Osteocyte (in vitro differentiated cells): ENCODE data around the gene NUP205. TPM values are rescaled to one million over a fixed set of nuclear protein-coding genes. Genes with fewer than 3 reads are reported as not detected.

Experiments
- DNase-seq: peaks from one replicate; pipeline ENCODE4 v3.0.0; 2021; ENCODE audit warnings: mixed read lengths; ENCODE audit not compliant: unreplicated experiment; ENCODE audit errors: extremely low spot score
- H3K27ac Mint-ChIP-seq: one replicate; pipeline ENCODE4 v1.8.0; 2021; ENCODE audit warnings: mild to moderate bottlenecking, mixed read lengths; ENCODE audit not compliant: unreplicated experiment
- H3K27me3 Mint-ChIP-seq: one replicate; pipeline ENCODE4 v1.8.0; 2021; ENCODE audit warnings: mixed read lengths; ENCODE audit not compliant: unreplicated experiment
- H3K36me3 Mint-ChIP-seq: one replicate; pipeline ENCODE4 v1.8.0; 2021; ENCODE audit warnings: mixed read lengths; ENCODE audit not compliant: unreplicated experiment
- H3K4me1 Mint-ChIP-seq: one replicate; pipeline ENCODE4 v1.8.0; 2021; ENCODE audit warnings: mixed read lengths; ENCODE audit not compliant: unreplicated experiment
- H3K4me3 Mint-ChIP-seq: one replicate; pipeline ENCODE4 v1.8.0; 2021; ENCODE audit warnings: mild to moderate bottlenecking, moderate library complexity, mixed read lengths; ENCODE audit not compliant: unreplicated experiment
- H3K9me3 Mint-ChIP-seq: one replicate; pipeline ENCODE4 v1.8.0; 2021; ENCODE audit warnings: mixed read lengths; ENCODE audit not compliant: unreplicated experiment
- total RNA-seq: library from RNA; stranded (reverse); gene quantifications from 2 replicates; pipeline ENCODE4 v1.2.1, GENCODE V29; 2021
- TF ChIP-seq, protein P1 (sequence below): fragments of 200-600 bp; sonication (generic); IDR thresholded peaks from 2 replicates; pipeline ENCODE4 v1.5.0; 2021; ENCODE audit warnings: antibody characterized with exemption, mild to moderate bottlenecking, moderate library complexity

The NUP205 gene
- total RNA-seq, 1 donor from 2014 or later, result 31.0 TPM

- no peak for DNase-seq
- TF ChIP-seq, protein P1, sequence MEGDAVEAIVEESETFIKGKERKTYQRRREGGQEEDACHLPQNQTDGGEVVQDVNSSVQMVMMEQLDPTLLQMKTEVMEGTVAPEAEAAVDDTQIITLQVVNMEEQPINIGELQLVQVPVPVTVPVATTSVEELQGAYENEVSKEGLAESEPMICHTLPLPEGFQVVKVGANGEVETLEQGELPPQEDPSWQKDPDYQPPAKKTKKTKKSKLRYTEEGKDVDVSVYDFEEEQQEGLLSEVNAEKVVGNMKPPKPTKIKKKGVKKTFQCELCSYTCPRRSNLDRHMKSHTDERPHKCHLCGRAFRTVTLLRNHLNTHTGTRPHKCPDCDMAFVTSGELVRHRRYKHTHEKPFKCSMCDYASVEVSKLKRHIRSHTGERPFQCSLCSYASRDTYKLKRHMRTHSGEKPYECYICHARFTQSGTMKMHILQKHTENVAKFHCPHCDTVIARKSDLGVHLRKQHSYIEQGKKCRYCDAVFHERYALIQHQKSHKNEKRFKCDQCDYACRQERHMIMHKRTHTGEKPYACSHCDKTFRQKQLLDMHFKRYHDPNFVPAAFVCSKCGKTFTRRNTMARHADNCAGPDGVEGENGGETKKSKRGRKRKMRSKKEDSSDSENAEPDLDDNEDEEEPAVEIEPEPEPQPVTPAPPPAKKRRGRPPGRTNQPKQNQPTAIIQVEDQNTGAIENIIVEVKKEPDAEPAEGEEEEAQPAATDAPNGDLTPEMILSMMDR, result no peak
- no peak overlapping the region for H3K27ac Mint-ChIP-seq
- no peaks in the 10 kb centered on the region for H3K9me3 Mint-ChIP-seq
- H3K36me3 Mint-ChIP-seq, result no peaks in the 10 kb centered on the region
- no peaks in the 10 kb centered on the region for H3K4me1 Mint-ChIP-seq
- no peak overlapping the region for H3K4me3 Mint-ChIP-seq
- H3K27me3 Mint-ChIP-seq, result peaks cover 38% of the 10 kb centered on the region
Measured at GRCh38 chr7:135539629-135540028, 18.1 kb upstream of the NUP205 start.

- no peak overlapping the region for H3K4me3 Mint-ChIP-seq
- H3K36me3 Mint-ChIP-seq, result no peaks in the 10 kb centered on the region
- no peaks in the 10 kb centered on the region for H3K9me3 Mint-ChIP-seq
- no peaks in the 10 kb centered on the region for H3K4me1 Mint-ChIP-seq
- H3K27ac Mint-ChIP-seq, result no peak overlapping the region
- no peak for DNase-seq
- TF ChIP-seq, protein P1, result no peak
- H3K27me3 Mint-ChIP-seq, result peaks cover 32% of the 10 kb centered on the region
Measured at GRCh38 chr7:135541029-135541428, 16.7 kb upstream of the NUP205 start.

GRCh38 chr7:135550196-135550595 is 7.5 kb upstream of the NUP205 start:
- no peaks in the 10 kb centered on the region for H3K36me3 Mint-ChIP-seq
- H3K4me3 Mint-ChIP-seq, result no peak overlapping the region
- no peaks in the 10 kb centered on the region for H3K4me1 Mint-ChIP-seq

GRCh38 chr7:135552148-135552547 is 5.6 kb upstream of the NUP205 start:
- TF ChIP-seq, protein P1, result no peak
- no peak overlapping the region for H3K4me3 Mint-ChIP-seq
- DNase-seq, result no peak
- peaks cover 34% of the 10 kb centered on the region for H3K27me3 Mint-ChIP-seq
- no peak overlapping the region for H3K27ac Mint-ChIP-seq
- H3K9me3 Mint-ChIP-seq, result no peaks in the 10 kb centered on the region
- no peaks in the 10 kb centered on the region for H3K36me3 Mint-ChIP-seq
- no peaks in the 10 kb centered on the region for H3K4me1 Mint-ChIP-seq

More at GRCh38 chr7:135550196-135550595, 7.5 kb upstream of the NUP205 start:
- Mint-ChIP-seq H3K9me3 (no peaks in the 10 kb centered on the region), H3K27me3 (peaks cover 38% of the 10 kb centered on the region), H3K27ac (no peak overlapping the region)
- TF ChIP-seq, protein P1, result no peak
- no peak for DNase-seq

GRCh38 chr7:135553346-135553745 is 4.4 kb upstream of the NUP205 start:
- Mint-ChIP-seq H3K4me1 (no peaks in the 10 kb centered on the region), H3K27ac (no peak overlapping the region), H3K27me3 (peaks cover 24% of the 10 kb centered on the region), H3K4me3 (no peak overlapping the region), H3K9me3 (no peaks in the 10 kb centered on the region), H3K36me3 (no peaks in the 10 kb centered on the region)
- TF ChIP-seq, protein P1, result no peak
- DNase-seq, result no peak
